HG03175 (cell line): ENCODE measurements around the gene GKAP1.
"Not testable (repeated sequence)": the region's sequence is repeated elsewhere in the genome, so short reads cannot be mapped to it uniquely, and the experiment has no call there.

ENCODE experiments used
- ATAC-seq: cut with Tn5 transposase; IDR thresholded peaks from one replicate; pipeline ENCODE4 v1.9.1; 2021; ENCODE audit warnings: mild to moderate bottlenecking, moderate library complexity; ENCODE audit not compliant: unreplicated experiment

GKAP1 gene

DNA sequence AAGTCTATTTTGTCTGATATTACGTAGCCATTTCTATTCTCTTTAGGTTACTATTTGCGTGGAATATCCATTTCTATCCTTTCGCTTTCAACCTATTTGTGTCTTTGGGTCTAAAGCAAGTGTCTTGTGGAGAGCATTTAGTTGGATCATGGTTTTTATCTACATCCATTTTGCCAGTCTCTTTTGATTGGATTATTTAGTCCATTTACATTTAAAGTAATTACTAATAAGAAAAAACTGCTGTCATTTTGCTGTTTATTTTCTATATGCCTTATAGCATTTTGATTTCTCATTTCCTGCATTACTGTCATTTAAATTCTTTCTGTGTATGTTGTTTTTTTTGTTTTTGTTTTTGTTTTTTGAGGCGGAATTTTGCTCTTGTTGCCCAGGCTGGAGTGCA, 83.8 kb downstream of the GKAP1 start:
- no peak for ATAC-seq

- ATAC-seq = not testable (repeated sequence)
These were observed 88.8 kb downstream of the GKAP1 start for GRCh38 chr9:83728591-83729368.

- ATAC-seq = no peak
These were observed 93.1 kb downstream of the GKAP1 start for GRCh38 chr9:83724436-83724835.

DNA sequence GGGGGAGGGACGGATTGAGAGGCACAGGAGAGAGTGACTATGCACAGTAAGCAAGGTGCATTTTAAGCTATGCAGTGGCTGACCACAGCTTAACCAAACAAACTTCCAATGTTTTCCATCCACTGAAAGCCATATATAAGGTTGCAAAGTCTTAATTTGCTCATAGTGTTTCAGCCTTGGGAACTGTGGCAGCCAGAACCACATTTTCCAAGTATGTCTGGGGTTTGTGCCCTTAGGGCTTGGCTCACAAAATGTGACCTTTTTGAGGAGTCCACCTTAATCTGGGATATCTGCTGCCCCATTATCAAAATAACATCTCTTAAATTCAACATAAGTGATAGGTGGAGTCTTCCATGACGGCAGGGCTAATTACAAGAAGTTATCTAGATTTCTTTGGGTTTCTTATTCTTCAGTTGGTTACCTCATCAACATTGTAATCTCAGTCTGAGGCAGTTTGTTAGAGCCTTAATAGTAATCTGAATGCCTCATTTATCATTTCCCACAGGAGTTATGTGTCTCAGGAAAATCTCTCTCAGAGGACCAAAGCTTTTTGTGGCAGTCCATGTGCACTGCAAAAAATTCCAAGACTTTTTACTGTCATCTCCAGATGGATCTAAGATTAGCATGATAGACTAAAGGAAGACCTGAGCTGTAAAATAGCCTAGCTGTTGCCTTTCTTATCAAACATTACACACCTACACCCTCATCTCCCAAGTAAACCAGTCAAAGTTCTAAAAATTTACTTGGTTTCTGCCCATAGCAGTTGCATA, 94.7 kb downstream of the GKAP1 start:
- ATAC-seq = no peak

GRCh38 chr9:83721509-83721908, 96.1 kb downstream of the GKAP1 start:
- no peak for ATAC-seq

GRCh38 chr9:83715794-83716193, 101.8 kb downstream of the GKAP1 start:
- ATAC-seq = no peak

DNA sequence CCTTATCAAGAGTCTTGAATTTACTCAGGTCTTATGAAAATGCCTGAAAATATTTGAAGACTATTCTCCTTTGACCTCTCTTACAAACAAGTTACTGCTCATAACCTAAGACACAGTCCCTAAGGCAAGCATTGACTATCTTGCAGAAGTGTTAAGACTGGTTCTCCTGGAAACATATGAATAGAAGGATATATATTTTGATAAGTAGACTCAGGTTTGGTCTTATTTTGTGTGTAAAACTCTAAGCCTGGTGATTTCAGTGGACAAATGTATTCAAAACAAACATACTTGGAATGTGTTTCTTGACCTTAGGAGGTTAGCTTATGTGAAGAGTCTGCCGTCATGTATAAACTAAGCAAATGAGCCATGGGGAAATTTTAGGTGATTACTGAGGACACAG, 102.3 kb downstream of the GKAP1 start:
- ATAC-seq = no peak

- ATAC-seq = peak; percentile 76
These were observed 103.2 kb downstream of the GKAP1 start for GRCh38 chr9:83714329-83714728.

GRCh38 chr9:83708515-83709158, 108.9 kb downstream of the GKAP1 start:
- ATAC-seq = peak; percentile 63

- peak; percentile 77 for ATAC-seq
These were observed 109.6 kb downstream of the GKAP1 start, which contains the start of gene UBQLN1 for GRCh38 chr9:83707768-83708514. TSS of gene UBQLN1 (minus strand) at chr9:83707958. CDS start at chr9:83707679, 279 bp downstream.

GRCh38 chr9:83707518-83707767, 110.1 kb downstream of the GKAP1 start:
- peak; percentile 55 for ATAC-seq

- ATAC-seq = peak; percentile 17
These were observed 110.7 kb downstream of the GKAP1 start for GRCh38 chr9:83706676-83707517.

- ATAC-seq = not testable (repeated sequence)
These were observed 112.3 kb downstream of the GKAP1 start for GRCh38 chr9:83705219-83705651.

GRCh38 chr9:83701769-83702168, 115.8 kb downstream of the GKAP1 start:
- ATAC-seq = no peak

GRCh38 chr9:83701286-83701685, 116.3 kb downstream of the GKAP1 start:
- no peak for ATAC-seq

DNA sequence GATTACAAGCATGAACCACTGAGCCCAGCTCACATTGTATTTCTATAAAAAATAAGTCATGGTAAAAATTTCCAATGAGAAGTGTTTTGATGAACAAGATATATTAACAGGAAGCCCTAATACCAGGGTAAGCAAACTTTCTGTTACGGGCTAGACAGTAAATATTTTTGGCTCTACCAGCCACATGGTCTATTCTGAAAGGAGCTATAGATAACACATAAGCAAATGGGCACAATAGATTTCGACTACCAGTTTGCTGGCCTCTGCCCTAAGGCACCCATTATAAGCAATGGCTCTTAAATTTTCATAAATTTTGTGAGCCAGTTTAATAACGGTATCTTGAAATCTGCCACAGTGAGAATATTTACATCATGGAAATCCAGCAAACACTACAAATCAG, 118.0 kb downstream of the GKAP1 start:
- peak; percentile 47 for ATAC-seq

GRCh38 chr9:83698976-83699585, 118.5 kb downstream of the GKAP1 start:
- peak; percentile 40 for ATAC-seq

- no peak for ATAC-seq
These were observed 126.1 kb downstream of the GKAP1 start for GRCh38 chr9:83691492-83691891.
